Inflammatory macrophage treated with lipopolysaccharide for 1 hour (primary cell): ENCODE results near the gene EIF6.
A peak's percentile ranks its signal among the peaks of the same experiment; 100 is the strongest.
"Not testable (repeated sequence)": the region's sequence is repeated elsewhere in the genome, so short reads cannot be mapped to it uniquely, and the experiment has no call there.

ENCODE experiments used
- DNase-seq, 2 donors: peaks; one replicate each; pipeline ENCODE4 v3.0.0-alpha.2; 2020 to 2022

Gene EIF6

DNA sequence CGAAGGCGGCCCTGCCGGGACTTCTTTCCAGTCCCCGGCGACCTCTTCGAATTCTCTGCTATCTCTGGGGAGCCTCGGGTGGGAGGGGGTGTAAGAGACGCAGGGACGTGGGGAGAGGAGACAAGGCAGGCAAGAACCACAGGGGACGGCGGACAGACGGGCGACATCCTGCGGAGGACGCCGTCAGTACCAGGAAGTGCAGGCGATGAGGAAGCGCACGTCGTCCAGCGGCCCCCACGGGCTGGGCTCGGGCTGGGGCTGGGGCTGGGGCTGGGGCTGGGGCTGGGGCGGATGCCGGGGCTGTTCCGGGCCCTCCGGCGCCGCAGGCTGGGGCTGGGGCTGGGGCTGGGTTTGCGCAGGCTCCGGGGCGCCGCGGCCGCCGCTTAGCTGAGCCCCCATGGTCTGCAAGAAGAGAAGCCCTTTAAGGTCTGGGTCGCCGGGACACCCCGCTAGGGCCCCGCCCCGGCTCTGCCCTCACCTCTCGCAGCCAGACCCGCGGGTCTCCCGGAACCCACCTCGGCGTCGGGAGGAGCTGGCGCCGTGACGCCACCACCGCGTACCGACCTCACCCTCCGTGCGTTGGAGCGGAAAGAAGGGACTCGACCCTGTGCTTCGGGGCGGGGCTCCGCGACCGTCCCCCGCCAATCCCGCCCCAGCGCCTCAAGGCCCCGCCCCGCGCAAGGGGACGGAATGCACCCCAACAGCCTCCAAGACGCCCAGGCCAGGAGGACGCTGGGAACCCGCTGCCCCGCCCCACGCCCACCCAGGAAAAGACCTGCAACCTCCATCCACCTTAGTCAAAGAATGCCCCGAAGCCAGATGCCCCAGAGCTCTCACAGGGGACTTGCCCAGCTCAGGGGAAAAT lies 6.8 kb downstream of the EIF6 start, which contains the start of gene MMP24OS:
TSS of gene MMP24OS (minus strand) at position 592 of the 865 bp plus-strand sequence. CDS start at position 399, 193 bp downstream.
- peak; percentile 90 for DNase-seq

DNA sequence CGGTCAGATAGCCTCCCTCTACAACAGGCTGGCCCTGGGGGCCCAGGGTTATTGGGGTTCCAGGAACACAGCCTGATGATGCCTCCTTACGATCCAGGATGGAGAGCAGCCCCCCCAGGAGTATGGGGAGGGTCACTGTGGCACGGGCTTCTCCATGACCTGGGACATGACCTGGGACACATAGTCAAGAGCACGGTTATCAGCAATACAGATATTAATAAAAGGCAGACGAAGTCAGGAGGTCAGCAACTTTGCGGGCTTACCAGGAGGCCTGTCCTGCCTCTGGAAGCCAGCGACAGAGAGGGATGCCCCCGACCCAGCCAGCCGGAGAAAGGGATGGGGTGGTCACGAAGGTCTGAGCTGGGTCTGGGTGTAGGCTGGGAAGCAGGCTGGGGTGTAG lies 7.4 kb downstream of the EIF6 start:
- no peak for DNase-seq

DNA sequence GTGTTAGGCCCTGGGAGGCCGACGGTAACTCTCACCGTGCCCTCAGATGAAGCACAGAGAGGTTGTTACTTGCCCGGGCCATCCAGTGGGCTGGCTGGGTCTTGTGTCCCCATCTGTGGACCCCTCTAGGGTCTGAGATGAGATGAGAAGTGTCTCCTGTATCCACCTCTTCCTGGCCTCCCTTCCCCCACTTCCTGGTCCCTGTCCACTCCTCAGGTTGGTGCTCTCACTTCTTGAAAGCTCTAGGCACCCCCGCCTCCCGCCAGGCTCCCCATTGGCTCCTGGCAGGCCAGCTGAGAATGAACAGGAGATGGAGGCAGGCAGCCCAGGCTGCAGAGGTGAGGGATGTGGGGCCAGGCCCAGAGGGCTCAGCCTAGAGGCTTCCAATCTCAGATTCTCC lies 8.2 kb downstream of the EIF6 start:
- DNase-seq, result no peak

DNA sequence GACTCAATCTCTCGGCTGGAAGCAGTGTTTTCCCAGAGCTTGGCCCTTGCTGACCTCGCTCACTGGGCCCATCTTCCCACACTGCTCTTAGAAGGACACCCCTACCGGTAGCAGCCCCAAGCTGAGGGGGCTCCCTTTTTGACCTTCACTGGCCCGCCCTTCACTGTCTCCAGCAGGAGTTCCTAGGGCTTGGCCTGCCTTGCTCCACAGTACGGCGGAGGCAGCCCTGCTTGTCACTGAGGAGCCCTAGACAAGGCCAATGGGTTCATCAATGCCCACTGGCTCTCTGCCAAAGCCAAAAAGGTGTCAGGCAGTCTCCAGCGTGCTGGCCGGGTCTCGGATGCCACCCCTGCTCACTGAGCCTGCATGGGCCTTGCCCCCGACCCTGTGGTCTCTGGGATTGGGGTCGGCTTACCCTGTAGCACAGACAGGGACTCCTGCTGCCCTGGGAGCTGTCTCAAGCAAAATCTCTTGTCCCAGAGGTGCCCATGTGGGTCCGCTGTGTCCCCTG lies 8.8 kb downstream of the EIF6 start:
- no peak for DNase-seq

DNA sequence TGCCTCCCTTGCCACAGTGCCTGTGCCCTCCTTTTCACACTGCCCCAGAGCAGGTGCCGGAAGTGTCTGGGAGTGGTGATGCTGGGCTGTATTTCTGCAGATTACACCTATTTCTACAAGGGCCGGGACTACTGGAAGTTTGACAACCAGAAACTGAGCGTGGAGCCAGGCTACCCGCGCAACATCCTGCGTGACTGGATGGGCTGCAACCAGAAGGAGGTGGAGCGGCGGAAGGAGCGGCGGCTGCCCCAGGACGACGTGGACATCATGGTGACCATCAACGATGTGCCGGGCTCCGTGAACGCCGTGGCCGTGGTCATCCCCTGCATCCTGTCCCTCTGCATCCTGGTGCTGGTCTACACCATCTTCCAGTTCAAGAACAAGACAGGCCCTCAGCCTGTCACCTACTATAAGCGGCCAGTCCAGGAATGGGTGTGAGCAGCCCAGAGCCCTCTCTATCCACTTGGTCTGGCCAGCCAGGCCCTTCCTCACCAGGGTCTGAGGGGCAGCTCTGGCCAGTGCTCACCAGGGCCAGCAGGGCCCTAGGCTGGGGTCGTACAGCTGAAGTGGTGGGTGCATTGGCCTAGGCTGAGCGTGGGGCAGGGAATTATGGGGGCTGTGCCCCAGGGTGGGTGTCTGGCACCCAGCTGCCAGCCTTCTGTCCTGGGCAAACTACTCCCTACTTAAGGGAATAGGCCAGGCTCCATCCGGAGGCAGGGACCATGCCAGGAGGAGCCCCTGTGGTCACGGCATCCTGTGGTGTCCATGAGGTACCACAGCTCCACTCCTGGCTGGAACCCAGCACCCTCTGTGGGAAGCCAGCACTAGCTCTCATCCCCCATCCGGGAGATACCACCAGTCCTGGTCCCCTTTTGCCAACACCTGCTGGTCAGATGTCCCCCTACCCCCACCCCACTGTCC lies 10.1 kb downstream of the EIF6 start:
- no peak for DNase-seq

DNA sequence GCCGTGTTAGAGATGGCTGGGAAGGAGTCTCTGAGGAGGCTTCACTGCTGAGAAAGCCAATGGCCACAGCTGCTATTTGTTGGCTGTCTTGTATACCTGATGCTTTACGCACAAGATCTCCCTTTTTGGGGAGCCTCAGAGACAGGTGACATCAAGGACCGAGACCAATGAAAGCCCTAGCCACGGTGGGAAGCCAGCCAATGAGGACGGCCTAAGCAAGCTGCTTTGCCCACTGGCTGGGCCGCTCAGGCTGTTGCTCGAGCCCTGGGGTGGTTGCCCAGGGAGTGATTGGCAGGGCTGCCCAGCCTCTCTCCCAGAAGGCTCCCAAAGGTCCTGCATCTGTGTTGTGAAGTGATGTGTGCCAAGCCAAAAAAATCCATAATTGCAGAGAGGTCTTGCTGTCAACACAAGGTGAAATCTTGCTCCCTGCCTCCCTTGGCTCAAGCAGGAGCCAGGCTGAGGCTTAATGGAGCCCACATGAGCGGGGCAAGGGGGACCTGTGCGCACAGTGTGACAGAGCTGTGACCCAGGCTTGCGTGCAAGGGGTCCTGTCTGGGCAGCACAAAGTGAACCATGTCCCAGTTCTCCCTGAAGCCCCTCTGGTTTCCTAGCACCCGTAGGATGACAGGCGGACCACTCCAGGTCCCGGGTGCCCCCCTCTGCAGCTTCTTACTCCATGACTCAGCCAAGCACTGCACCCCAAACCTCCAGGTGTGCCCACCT lies 11.0 kb downstream of the EIF6 start:
- DNase-seq, result no peak

DNA sequence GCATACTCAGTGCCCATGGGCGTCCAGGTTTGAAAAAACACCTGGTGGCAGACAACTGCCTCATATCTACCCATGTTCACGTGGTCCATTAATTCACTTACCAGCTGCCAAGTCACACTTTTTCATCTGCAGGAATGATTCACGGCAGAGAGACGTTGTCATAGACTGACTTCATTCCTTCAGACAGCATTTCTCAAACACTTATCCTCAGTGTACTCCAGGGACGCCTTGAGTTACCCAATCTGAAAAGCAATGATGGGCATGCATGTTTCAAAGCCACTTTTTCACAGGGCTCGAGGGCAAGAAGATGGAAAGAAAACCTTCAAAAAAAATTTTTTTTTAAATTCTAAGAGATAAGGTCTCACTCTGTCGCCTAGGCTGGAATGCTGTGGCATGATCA lies 12.7 kb downstream of the EIF6 start:
- no peak for DNase-seq

DNA sequence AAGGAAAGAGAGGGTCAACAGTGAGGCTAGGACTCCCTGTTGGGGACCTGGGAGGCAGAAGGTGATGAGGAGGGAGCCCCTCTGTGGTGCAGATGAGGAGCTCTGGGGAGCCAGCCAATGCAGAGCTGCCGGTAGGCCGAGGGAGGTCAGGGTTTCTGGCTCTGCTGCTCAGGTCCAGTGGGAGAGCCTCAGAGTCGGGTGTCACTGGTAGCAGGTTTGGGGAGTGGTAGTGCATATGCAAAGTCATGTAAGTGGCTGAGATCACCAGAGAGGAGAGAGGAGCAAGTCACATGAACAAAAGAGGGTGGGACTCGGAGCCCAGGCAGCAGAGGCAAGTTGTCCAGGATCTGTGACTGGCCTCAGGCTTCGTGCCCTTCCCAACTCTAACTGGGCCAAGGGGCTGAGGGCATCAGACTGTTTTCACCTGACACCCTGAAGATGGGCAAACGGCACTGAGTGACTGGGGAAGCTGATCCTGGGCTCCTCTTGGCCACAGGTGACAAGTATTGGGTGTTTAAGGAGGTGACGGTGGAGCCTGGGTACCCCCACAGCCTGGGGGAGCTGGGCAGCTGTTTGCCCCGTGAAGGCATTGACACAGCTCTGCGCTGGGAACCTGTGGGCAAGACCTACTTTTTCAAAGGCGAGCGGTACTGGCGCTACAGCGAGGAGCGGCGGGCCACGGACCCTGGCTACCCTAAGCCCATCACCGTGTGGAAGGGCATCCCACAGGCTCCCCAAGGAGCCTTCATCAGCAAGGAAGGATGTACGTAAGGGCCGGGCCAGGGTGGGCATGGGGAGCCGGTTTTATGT lies 13.3 kb downstream of the EIF6 start:
- no peak for DNase-seq

DNA sequence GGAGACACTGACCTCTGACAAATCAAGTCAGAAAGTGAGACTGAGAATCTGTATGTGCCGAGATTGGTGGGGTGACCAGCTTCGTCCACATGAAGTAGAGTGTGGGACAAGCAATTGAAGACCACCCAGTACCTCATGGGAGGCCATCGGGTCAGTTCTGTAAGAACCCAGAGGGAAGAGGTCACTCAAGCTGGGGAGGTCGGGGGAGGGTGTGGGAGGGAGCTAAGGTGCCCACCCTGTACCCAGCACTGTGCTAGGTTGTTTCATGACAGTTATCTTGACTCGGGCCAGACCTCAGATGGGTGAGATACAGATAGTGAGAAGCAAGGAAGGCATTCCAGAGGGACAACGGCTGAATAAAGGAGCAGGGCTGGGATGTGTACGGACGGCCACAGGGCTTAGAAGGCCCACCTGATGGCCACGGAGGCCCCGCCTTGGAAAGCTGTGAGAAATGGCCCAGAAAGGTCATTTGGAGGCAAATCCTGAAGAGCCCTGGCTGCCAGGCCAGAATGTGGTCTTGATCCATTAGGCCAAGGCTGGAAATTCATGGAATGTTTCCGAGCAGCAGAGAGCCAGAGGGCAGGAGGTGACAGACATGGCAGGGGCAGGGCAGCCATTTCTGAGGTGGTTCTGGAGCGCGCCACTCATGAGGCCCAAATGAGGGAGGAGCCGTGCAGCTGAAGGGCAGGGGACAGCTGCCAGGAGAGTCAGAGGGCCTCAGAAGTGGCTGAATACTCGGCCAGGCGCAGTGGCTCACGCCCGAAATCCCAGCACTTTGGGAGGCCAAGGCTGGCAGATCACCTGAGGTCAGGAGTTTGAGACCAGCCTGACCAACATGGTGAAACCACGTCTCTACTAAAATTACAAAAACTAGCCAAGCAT lies 14.3 kb downstream of the EIF6 start:
- DNase-seq, result no peak

DNA sequence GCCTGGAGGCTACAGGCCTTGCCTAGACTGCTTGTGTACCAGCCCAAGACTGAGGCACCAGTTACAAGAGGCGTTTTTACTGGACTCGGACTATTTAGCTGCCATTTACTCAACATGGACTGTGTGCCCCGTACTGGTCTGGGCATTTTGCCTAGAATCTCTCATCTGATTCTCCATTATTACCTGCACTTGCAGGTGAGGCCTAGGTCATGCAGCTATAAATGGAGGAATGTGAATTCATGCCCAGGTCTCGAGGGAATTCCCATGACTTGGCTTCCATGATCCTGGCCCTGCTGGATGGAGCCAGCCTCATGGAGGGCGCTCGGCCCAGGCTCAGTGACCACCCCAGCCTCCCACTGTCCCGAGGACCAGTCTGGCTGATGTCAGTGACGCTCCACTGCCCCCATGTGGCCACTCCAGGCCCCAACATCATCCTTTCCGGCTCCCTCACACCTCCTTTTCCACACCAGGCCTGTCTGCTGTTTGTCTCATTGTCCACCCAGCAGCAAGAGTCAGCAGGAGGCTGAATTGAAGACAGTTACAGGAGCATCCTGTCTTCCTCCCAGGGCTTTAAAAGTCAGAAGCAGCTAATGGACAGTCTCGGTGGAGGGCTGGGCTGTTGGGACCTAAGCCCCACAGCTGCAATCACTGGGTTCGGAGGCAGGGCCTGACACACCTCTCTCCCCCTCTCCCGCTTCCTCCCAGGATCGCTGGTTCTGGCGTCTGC lies 15.4 kb downstream of the EIF6 start:
- DNase-seq, result peak; percentile 10 to 49

DNA sequence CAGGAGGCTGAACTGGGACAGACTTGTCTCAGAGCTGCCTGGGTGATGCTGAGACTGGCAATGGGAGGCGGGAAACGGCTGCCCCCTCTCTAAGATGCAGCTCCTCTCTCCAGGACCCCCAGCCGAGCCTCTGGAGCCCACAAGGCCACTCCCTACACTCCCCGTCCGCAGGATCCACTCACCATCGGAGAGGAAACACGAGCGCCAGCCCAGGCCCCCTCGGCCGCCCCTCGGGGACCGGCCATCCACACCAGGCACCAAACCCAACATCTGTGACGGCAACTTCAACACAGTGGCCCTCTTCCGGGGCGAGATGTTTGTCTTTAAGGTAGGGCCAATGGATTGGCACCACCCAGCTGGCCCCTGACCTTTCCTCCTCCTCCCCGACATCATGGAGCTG lies 17.5 kb downstream of the EIF6 start:
- no peak for DNase-seq

DNA sequence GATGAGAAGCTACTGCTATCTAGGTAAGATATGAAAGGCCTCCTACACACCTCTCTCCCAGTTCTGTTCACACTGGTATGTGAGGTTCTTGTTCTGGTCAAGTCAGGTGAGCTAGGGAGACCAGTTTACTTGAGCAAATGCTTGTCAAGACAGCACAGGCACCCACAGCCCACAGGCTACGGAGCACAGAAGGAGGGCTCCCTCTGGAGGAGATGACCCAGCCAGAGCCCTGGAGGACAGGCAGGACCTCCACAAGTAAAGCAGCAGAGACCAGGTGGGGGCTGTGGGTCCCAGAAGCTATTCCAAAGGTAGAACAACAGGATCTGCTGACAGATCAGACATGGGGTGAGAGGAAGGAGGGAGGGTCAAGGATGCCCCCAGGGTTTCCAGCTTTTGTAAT lies 19.8 kb downstream of the EIF6 start:
- DNase-seq, result no peak

DNA sequence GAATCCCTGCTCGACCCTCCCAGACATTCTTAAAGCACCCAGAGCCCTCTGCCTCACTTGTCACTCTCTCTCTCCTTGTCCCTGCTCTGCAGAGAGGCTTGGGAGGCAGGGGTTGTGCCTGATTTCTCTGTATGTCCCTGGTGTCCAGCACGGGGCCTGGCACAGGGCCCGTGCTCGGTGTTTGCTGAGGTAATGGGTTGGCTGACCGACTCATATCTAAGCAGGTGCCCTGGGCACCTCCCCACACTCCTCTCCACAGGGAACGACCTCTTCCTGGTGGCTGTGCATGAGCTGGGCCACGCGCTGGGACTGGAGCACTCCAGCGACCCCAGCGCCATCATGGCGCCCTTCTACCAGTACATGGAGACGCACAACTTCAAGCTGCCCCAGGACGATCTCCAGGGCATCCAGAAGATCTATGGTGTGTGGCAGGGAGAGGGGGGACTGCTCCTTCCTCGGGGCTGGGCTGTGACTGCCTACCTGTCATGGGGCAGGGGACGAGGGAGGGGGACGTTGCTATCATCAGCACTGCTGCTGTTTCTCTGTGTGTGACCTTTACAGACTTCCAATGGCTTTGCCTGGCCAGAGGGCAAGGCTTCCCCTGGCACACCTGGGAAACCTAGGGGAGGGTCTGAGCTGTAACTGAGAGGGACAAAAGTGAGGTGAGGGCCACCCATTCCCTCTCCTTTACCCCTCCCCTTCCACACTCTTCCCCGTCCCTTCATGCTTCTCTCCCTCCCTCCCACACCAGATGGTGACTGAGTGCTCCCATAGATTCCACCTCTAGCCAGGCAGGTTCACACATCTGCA lies 20.8 kb downstream of the EIF6 start:
- no peak for DNase-seq

DNA sequence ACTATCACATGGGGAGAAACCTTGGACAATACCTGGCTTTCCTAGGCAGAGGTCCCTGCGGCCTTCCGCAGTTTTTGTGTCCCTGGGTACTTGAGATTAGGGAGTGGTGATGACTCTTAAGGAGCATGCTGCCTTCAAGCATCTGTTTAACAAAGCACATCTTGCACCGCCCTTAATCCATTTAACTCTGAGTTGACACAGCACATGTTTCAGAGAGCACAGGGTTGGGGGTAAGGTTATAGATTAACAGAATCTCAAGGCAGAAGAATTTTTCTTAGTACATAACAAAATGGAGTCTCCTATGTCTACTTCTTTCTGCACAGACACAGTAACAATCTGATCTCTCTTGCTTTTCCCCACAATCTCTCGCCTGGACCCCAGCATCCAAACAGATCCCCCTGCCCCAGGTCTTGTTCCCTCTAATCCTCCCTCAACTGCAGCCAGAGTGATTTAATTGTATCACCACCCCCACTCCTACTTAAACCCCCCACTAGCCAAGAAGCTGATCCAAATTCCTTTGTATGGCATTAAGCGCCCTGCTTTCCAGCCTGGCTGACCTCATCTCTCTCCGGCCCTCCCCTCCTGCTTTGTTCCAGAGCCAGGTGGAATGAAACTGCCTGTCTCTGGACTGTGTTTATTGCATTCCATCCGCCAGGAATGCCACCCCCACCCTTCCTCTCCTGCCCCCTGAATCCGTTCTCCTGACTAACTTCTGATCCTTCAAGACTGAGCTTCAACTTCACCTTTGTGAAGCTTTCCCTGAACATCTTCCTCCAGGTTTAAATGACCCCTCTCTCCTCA lies 21.6 kb downstream of the EIF6 start:
- DNase-seq, result not testable (repeated sequence)

DNA sequence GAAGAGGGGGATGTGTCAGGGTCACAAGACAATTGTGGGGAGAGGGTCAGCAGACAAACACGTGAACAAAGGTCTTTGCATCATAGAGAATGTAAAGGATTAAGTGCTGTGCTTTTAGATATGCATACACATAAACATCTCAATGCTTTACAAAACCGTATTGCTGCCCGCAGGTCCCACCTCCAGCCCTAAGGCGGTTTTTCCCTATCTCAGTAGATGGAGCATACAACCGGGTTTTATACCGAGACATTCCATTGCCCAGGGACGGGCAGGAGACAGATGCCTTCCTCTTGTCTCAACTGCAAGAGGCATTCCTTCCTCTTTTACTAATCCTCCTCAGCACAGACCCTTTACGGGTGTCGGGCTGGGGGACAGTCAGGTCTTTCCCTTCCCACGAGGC lies 22.3 kb downstream of the EIF6 start:
- not testable (repeated sequence) for DNase-seq

DNA sequence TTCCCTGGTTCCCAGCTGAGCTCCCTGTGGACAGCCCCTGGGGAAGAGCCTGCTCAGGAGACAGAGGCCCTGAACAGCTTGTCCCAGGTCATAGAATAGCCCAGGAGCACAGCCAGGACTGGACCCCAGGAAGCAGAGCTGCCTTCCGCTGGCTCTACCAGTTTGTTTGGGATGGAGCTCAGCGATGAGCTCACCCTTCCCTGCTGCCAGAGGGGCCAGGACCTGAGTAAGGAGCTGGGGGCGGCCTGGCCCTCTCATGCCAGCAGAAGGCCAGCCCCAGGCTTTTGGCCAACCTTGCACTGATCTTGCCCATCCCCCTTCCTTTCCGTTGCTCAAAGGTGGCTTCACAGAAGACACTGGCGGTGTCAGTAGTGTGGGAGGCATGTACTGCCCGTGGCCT lies 24.1 kb downstream of the EIF6 start:
- no peak for DNase-seq

DNA sequence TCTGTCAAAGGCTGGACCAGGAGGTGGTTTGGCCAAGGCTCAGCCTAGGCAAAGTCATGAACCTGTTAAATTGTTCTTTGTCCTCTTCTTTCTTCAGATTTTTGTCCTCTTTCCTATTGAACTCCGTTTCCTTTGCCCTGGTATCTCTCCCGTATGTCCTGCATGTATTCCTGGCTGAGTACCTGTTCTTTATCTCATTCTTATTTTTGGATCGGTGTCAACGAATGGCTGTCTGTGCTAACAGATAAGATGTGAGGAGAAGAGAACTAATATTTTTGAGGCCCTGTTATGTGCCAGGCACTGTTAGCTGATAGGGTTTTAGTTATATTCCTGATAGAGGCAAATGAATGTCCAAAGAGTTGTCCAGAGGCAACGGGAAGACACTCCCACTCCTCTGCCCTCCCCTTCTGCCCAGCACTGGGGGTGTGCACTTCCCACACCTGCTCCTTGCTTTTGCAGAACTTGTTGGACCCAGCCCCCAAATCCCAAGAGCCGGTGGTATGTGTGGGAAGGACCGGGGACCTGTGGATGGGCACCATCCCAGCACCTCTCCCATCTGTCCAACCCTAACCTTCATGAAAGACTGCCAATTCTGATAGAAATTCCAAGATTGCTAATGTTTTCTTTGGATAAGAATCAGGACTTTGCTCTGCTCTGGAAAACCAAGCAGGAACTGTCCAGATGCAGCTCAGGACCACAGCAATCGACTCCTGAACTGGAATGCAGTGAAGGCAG lies 27.2 kb downstream of the EIF6 start:
- no peak for DNase-seq
